NCI-H82 (cell line): Measurements from ENCODE around the gene TXNRD3.
A peak's percentile ranks its signal among the peaks of the same experiment; 100 is the strongest.

ENCODE experiments used
- DNase-seq: peaks from one replicate; lab custom pipeline; 2025; lab: John Stamatoyannopoulos, UW

The TXNRD3 gene

DNA sequence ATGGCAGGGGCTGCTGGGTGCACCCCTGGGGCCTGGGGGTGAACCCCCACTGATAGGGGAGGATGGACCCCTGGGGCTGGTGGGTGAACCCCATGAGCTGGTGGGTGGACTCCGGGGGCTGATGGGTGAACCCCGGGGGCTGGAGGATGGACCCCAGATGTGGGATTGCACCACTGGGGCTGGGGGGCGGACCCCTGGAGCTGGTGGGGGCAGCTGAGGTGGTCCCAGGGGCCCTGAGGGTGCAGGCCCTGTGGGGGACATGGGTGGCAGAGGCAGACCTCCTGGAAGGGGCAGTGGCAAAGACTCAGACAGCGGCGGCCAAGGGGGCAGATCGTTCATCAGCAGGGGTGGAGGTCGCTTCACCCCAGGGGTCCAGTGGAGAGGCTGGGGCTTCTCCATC is 17.4 kb upstream of the TXNRD3 start:
- DNase-seq = no peak

DNA sequence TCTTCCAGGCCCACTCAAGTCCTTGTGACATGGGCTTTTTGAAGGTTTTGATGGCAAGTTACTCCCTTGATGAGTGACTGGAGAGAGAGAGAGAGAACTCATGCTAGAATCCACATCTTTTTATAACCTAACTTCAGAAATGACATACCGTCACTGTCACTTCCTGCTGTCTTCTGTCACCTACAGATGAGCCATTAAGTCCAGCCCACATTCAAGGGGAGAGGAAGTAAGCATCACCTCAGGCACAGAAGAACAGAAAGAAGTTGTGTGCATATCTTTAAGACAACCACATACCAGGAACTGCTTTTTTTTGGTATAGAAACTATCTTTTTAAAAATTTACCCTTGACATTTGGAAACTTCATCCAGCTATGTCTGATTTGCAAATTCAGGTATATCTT is 16.6 kb upstream of the TXNRD3 start:
- DNase-seq = no peak

DNA sequence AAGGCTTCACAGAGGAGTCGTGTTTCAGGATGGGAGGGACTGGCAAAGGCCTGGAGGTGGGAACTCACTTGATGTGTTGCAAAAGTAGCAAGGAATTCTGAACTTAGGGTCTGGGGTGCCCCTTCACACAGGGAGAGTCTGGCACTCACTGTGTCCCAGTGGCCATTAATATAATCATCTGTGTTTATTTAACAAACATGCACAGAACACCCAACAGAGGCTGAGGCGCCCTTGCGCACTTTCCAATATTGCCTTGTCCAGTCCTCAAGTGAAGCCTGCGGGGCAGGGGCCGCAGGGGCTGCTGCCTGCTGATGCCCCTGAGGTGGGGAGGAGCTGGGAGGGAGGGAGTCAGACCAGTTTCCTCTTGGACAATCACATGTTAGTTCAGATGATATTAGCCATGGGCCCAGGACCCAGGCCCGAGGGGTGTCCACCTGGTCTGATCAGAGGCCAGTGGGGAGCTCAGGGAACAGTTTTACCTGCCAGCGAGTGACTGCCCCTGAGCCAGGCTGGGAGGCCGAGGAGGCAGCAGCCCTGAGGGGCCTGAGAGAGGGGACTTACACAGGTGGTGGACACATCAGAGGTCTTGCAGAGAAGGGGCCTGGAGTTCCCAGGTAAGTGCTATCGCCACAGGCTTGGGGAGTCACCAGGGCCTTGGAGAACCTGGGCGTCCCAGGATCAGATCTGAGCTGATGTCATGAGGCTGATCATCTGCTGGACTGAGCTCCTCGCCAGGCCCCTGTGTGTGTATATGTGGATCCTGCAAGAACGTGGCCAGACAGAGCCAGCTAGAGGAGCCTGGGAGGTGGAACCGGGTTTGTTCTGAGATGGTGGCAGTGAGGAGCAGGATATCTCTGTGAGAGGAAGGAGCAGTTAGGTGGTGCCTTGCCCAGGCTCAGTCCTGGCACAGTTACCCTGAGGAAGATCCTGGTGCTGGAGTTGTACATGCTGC is 13.8 kb upstream of the TXNRD3 start:
- no peak for DNase-seq

DNA sequence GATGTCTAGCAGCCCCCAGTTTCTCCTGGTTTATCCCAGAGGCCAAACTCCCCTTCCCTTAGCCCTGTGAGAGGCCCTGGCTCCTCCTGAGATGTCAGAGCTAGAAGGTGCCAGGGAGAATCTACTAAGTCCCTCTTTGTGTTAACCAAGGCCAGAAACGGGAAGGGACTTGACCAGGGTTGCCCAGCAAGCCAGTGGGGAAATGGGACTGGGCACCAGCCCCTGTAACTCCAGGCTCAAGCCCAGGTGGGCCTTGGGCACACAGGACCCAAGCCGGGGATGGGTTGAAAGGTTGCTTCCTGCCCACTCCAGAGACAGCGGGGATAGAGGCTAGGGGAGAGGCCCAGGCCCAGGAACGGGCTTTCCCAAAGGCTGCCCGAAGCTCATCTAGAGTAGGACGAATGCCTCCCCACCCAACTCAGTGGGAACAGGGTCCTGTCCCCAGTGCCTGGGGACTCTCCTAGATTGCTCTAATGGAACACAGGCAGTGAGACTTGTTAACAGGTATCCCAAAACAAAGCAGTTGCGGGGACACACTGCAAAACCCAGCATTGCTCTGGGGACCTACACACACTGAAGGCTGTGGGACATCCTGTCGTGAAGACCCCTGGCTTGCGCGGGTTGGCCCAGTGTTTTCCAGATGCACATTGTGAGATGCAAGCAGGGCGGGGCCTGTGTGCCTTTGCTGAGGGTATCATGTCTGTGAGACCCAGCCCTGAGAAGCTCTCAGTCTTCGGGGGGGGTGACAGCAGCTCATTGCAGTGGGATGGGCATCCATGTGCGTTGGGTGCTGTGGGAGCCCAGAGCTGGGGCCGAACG is 12.9 kb upstream of the TXNRD3 start:
- no peak for DNase-seq

DNA sequence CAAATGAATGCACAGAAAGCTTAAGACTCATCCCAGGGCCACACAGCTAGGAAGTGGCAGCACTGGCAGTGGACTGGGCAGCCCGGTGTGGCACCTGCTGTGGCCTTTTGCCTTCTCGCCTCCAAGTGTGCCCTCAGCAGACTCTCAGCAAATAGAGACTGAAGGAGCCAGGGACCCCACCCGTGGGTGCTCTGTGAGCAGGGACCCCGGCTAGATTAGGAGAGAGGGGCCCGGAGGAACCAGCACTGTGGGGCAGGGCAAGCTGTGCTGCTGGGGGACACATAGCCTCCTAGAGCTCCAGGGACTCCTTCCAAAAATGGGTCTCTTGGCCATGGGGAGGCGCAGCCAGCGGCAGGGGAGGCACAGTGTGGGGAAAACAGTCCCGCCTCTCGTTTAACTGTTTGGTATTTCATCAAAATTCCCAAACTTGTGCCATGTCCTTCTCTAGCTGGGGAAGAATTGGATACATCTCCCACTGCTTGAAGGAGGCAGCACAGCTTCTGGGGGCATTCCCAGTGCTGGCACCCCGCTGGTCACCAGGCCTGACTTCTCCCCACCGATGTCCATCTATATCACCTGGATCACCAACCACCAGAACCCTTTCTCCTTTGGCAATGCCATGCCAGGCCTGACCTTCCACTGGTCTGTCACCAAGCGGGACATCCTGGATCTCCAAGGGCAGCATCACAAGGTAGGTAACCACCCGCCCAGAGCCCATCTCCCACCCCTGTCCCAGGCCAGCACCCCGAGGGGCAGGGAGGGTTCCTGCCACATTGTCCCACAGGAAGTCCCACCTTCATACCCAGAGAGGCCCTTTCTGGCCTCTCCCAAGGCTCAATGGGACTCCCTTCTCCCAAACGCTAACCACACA is 12.0 kb upstream of the TXNRD3 start:
- no peak for DNase-seq

DNA sequence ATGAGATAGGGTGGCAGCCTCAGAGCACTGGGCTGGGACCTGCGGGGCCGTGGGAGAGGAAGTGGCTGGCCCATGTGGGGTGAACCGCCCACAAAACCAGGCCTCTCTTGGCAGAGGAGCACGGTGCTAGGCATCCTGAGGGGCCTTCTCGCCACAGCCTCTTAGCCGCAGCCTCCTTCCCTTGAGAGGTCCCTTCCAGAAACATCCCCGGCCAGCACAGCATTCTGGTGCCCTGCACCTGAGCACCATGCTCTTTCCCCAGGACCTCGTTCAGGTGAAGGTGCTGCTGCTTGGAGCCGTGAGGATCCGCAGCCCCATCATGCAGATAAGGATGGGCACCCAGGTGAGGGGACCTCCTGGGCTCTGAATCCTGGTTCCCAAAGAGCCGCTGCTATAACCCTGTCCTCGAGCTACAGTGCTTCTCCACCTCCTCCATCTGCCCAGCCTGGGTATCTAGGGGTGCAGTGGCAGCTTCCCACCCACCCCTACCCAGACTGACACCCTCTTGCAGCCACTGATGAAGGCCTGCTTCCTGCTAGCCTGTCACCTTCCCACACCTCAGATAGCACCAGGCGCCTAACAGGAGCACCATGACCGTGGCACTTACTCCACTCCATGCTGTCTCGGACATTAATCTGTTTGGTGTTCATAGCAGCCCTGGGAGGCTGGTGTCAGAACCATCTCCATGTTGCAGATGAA is 11.2 kb upstream of the TXNRD3 start:
- DNase-seq = no peak

DNA sequence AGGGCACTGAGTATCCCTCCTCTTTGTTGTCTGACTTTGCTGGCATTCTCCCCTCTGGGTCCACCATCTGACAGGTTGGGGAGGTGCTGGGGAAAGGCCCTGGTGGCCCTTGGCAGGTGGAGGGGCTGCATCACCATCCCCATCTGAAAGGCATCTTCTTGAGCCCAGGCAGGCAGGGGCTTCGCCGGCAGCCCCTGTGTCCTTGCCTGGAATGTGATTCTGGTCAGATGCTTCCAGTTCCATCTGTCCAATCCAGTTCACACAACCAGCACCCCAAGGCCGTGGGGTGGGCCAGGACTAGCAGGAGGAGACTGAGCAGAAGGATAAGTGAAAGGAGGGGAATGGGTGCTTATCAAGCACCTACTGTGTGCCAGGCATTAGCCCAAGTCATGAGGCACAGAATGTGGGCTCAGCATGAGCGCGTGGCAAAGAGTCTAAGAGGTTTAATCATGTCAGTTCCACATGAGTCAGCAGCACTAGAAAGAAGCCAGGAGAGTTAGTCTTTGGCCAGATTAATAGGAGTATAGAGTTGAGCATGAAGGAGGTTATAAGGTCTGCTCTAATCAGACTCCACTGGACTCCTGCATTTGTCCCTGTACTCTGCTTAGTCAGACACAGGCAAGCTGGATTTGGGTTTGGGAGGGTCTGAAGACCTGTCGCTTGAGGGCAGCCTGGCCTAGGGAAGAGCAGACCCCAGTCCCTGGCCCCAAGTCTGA is 10.5 kb upstream of the TXNRD3 start:
- DNase-seq = no peak

DNA sequence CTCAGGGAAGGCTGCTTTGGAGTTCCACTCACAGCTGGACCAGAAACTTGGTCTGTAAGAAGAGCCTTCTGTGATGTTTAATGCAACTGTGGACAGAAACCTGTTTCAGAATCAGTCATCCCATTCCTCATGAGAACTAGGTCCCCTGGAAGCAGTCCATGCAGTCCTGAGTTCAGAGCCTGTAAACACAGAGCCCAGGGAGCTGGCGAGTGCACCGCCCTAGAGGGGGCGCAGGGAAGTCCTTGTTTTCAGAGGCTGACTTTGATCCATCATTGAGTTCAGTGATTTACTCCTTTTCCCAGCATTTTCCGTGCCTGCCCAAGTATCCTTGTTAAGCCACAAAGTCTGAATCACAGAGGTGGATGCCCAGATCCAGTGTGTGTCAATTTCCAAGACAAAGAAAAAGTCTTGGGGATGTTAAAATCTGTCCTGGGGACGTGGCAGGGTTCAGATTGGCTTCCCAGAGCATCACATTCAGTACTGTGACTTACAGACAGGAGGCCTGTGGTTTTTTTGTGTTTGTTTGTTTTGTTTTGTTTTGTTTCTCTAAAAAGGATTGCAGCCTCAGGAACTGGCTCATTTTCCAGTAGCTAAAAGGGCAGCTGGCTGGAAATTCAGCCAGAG is 9.8 kb upstream of the TXNRD3 start:
- peak; percentile 23 for DNase-seq

DNA sequence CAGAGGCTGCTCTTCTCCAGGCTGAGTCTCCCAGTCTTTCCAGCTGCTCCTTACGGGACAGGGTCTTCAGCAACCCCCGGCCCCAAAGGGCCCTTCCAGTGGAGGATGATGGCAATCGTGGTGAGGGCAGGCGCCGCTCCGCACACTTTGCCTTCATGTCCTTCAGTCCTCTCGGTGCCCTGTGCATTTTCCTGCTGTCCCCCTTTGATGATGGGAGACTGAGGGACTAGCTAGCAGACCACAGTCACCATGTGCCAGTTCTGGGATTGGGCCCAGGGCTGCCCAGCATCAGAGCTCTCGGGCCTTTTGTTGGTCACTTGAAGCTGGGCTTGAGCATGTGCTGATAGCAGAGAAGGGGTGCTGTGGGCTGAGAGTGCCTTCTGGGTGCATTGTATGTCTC is 8.8 kb upstream of the TXNRD3 start:
- no peak for DNase-seq

DNA sequence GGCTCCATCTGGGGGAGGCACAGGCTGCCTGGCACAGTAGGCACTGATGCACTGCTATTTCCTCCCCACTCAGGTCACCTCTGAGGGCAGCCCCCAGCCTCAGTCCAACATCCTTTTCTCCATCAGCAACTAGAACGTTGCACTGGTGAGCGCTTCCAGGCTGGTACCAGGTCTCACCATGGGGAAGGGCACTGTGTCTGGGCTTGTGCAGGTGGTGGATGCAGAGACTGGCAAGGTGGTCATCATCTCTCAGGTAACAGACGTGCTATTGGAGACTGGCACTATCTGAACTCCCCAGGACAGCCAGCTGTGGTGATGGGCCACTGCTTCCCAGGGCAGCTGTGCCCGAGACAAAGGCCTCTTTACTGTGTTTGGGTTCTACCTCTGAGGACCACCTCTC is 8.3 kb upstream of the TXNRD3 start:
- DNase-seq = no peak

DNA sequence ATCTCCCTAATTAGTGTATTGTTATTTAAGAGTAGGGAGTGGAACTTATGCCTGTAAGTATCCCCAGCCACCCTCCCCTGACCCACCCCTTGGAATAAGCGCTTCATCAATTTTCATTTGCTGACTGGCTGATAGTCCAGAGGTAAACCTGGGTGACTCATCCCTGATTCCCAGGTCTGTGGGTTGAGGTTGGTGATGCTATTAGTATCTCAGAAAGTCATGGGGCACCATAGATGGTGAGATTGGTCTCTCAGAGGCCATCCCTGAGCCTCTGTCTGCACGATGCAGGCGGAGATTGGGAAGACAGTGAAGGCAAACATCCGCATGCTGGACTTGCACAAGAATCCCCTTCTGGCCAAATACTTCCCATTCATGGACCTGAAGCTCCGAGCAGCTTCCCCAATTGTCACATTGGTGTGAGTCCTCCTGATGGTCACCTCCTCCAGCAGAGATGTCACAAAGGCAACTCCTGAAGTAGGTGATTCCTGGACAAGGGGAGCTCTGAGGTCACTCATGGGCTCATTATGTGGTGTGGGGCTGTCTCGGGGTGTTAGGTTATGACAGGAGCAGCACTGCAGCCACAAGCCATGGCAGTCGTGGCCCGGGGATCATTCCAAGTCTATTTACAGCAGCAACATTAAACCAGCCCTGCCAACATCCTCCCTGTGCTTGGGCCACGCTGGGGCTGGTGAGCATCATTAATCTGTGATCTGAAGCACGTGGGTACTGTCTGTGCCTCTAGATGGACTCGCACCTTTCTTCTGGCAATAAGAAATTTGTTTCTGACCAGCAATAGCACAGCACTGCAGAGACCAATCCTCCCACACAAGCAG is 6.8 kb upstream of the TXNRD3 start:
- no peak for DNase-seq

DNA sequence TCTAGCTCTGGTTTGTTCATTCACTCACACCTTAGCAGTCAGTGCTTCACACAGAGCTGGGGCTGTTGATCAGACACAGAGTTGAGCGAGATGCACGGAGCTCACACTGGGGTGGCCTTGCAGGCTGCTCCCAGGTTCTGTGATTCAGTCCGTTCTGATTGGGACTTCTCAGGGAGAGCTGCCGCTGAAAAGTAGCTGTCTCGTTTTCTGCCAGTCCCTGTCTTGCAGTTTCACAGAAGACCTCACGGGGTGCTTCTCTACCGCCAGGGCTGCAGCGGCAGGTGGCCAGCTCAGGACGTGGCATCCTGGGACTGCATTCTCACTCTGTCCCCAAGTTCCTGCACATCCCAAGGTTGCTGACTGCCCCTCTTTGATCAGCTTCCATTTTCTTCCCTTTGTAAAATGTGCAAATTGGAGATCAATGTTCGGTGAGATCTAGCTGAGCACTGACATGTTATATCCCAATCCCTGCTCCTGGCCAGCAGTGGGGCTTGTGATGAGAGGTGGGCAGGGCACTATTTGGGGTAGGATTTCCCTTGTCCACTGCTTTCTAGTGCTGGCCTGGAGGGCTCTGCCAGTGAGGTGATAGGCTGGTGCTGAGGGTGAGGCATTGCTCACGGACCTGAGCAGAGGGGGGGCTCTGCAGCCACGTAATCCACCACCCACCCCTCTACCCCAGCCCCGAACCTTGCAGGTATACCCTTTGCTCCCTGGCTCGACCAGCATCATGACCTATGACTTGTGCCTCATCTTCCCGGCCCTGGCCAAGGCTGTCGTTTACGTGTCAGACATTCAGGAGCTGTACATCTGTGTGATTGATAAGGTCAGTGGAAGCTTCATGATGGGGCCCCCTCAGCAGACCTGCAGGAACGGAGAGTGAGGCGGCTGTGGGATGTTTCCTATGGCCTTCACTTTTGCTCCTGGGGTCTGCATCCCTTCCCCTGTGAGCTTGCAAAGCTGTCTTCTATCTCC is 5.3 kb upstream of the TXNRD3 start:
- DNase-seq = peak; percentile 28

DNA sequence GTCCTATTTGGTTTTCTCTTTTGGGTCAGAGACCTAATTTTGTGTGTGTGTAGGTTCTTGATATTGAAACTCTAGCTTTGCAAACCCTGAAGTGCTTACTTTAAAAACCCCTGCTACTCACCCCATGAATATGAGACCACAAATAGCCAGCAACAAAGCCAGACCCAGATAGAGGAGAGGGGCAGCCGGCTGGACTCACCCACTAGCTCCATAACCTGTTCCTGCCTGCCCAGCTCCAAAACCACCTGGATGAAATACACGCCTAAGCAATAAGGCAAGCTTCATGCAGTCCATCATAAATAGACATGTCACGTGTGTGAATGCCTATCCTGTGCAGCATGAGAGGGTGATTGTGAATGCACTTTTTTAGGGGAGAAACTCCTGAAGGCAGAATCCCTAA is 3.7 kb upstream of the TXNRD3 start:
- DNase-seq = no peak

DNA sequence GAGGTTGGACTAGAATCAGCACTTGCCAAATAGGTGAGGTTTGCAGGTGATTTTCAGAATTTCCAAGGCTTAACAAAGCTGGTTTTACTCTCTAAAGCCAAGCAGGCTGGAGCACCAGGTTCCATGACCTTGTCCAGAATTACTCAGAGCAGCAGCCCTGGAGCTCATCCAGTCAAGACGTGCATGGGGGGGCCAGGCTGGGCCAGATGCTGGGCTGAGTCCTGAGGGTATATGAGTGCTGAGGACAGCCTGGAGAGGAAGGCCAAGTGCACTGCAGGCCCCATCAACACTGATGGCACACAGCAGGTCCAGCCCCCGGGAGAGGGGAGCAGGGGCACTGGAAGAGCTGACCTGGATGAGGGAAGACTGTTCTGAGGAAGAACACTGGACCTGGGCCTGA is 3.0 kb upstream of the TXNRD3 start:
- DNase-seq = no peak

DNA sequence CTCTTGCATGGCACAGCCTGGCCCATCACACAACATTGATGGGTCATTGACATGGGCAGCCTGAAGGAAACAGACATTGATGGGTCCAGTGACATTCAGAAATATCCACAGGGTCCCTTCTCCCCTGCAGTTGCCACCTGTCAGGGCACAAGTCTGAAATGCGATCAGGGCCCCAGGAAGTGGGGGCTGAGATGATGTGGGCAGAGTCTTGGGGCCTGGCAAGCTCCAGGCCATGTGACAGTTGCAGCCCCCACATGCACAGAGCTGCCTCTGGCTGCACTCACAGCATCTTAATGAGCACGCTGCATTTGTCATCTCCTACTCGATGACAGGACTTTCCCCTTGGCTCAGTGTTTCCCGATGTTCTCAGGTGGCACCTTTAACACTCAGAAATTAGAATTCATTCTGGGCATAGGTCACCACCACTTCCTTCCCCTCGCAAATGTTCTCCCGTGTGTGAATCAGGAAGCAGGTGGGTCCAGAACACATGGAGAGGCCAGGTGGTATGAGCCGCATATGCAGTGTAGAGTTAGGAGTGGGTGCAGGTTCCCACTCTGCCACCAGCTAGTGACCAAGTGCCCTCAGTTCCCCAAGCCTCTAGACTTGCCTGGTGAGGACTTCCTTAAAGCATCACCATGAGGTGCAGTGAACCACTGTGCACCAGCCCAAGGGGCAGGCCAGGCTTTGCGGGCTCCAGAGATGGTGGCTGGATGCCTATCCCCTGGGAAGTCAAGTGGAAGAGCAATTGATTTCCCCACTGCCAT is 1.6 kb upstream of the TXNRD3 start:
- no peak for DNase-seq

DNA sequence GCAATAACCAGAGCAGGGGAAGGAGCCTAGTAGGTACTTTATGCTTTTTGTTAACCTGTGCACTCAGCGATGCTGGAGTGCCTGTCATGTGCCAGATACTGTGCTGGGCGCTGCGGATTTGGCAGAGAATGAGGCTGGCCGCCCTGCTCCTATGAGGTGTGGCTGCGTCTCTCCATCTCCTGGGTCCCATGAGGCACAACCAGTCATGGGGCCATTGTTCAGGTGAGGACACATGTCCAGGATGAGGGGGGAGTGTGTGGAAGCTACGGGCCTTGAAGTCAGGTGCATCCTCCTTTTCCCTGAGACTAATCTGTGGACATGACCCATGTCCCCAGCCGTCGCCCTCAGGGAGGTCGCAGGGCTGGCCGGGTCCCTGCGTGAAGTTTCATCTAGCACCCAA is 963 bp upstream of the TXNRD3 start:
- DNase-seq = no peak

DNA sequence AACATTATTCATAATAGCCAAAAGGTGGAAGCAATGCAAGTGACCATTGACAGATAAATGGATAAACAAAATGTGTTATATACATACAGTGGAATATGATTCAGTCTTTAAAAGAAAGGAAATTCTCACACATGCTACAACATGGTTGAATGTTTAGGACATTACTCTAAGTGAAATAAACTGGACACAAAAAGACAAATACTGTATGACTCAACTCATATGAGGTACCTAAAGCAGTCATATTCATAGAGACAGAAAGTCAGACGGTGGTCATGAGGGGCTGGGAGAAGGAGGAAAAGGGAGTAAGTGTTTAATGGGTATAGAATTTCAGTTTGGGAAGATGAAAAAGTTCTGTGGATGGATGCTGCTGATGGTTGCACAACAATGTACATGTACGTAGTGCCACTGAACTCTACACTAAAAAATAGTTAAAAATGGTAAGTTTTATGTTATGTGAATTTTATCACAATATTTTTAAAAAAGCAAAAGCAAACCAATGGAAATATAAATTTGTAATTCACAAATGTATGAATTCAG is 5.3 kb downstream of the TXNRD3 start:
- no peak for DNase-seq
